HG02798 (cell line): Measurements from ENCODE around the gene ZNF324.
"Not testable (repeated sequence)": the region's sequence is repeated elsewhere in the genome, so short reads cannot be mapped to it uniquely, and the experiment has no call there.

Source experiments
- ATAC-seq: cut with Tn5 transposase; IDR thresholded peaks from one replicate; pipeline ENCODE4 v1.9.1; 2021; ENCODE audit warnings: mild to moderate bottlenecking; ENCODE audit not compliant: unreplicated experiment, poor library complexity

The ZNF324 gene

GRCh38 chr19:58498316-58499020 is 31.6 kb downstream of the ZNF324 start:
- no peak for ATAC-seq

- ATAC-seq: peak; percentile 91
These were observed 32.4 kb downstream of the ZNF324 start for GRCh38 chr19:58499021-58499927.

- ATAC-seq: no peak
These were observed 33.4 kb downstream of the ZNF324 start for GRCh38 chr19:58500242-58500641.

- not testable (repeated sequence) for ATAC-seq
These were observed 40.8 kb downstream of the ZNF324 start for GRCh38 chr19:58507602-58508223.

GRCh38 chr19:58509731-58510083 is 42.8 kb downstream of the ZNF324 start:
- ATAC-seq: no peak

GRCh38 chr19:58510084-58510862 is 43.4 kb downstream of the ZNF324 start:
- ATAC-seq: no peak

GRCh38 chr19:58511353-58512208 is 44.7 kb downstream of the ZNF324 start, which contains the start of gene SLC27A5:
TSS of gene SLC27A5 (minus strand) at chr19:58511992. CDS start at chr19:58511955, 37 bp downstream.
- no peak for ATAC-seq

- ATAC-seq: no peak
These were observed 46.4 kb downstream of the ZNF324 start for GRCh38 chr19:58513213-58513693.

GRCh38 chr19:58513694-58514563 is 47.0 kb downstream of the ZNF324 start:
- ATAC-seq: peak; percentile 69

GRCh38 chr19:58514564-58515022 is 47.7 kb downstream of the ZNF324 start:
- no peak for ATAC-seq

GRCh38 chr19:58515259-58515658 is 48.4 kb downstream of the ZNF324 start:
- ATAC-seq: no peak

- no peak for ATAC-seq
These were observed 49.5 kb downstream of the ZNF324 start for GRCh38 chr19:58516246-58516836.

- ATAC-seq: no peak
These were observed 50.3 kb downstream of the ZNF324 start for GRCh38 chr19:58516964-58517833.

- no peak for ATAC-seq
These were observed 51.6 kb downstream of the ZNF324 start for GRCh38 chr19:58518256-58519086.

GRCh38 chr19:58519087-58519354 is 52.1 kb downstream of the ZNF324 start:
- ATAC-seq: no peak
